NCI-H345 treated with DMSO at 0.1 percent for 48 hours (cell line): ENCODE data around the gene AP3S2.
"Not testable (repeated sequence)": the region's sequence is repeated elsewhere in the genome, so short reads cannot be mapped to it uniquely, and the experiment has no call there.

ENCODE experiments used
- DNase-seq: peaks from one replicate; lab custom pipeline; 2025; ENCODE audit not compliant: unreplicated experiment; lab: John Stamatoyannopoulos, UW

Gene AP3S2

DNA sequence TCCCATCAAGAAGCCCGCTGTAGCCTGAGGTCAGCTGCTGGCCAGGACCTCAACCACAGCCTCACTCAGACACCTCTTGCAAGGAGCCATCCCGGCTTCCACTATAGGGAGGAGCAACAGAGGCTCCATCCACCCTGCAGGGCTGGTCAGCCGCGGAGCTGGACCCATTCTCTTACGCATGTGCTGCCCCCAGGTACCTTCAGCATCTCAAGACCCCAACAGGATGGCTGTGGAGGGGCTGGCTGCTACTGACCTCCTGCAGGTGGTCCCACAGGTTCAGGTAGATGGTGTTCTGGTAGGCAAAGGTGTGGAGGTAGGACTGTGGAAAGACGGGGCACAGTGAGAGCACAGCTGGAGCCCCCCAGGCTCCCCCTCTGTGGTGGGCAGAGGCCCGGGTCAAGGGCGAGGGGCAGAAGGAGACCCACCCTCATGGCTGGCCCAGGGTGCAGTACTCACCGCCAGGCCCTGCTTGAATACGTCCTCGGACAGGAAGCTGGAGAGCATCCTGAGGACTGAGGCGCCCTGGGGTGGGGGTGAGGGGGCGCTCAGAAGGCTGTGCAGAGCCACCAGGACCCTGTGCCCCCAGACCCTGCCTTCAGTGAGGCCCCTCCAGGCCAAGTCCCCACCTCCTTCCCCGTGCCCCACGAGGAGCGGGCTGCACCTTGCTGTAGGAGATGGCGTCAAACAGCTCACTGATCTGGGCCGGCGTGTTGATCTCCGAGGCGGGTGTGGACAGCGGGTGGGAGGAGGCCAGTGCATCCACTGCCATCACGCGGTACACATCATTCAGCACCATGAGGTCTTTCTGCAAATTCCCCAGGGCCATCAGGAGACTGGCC lies 90.6 kb downstream of the AP3S2 start:
- no peak for DNase-seq

DNA sequence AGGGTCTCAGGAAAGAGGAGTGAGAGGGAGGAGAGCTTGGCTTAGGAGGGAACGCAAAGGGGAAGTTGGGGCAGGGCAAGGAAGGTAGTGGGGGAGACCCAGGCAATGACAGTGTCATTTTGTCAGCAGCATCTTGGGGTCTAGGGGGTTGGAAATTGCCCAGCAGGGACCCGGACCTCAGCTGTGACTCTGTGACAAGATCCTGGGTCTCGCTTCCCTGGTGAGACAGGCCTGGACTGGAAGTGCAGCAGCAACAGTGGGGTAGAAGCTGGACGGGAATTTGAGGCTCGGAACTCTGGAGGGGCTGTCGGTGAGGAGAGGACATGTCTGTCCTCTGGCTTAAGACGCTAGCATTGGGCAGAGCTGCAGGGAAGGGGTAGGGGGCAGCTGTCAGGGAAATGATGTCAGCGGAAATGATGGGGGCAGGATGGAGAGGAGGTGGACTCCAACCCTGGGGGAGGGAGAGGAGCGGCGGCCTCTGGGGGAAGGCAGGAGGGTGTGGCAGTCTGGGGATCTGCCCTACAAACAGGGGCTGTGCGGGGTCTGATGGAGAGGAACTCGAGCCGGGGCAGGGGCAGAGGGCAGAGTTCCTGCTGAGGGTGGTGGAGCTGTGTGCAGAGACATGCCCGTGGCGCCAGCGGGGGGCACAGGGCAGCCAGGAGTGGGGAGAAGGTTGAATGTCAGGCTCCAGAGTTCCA lies 91.4 kb downstream of the AP3S2 start:
- no peak for DNase-seq

DNA sequence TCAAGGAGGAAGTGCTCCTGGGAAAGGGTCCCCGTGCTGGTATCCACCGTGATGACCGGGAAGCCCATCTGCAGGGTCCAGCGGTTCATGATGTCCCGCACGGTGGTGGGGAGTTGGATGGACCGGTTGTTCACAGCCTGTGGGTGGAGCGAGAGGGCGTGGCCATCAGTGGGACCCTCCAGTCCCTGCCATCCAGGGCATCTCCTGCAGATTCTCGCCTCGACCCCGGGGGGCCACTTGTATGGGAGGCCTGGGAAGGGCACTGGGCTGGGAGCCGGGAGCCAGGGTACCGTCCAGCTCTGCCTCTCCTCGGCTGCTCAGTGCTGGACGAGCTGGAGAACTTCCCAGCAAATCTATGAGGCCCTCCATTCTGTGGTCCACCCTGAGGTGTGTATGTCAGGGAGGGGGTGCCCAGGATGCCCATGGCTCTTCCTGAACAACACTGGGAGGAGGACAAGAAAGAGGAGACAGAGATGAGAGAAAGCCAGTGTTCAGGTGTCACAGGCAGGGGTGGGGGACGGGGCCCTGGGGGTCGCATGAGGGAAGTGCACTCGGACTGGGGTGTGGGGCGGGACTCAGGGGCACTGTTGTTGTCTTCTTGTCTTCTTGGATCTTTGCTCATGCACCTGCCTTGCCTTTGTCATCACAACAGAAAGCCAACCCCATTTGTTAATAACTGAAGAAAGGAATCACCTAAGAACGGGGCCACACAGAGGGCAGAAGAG lies 92.2 kb downstream of the AP3S2 start:
- no peak for DNase-seq

DNA sequence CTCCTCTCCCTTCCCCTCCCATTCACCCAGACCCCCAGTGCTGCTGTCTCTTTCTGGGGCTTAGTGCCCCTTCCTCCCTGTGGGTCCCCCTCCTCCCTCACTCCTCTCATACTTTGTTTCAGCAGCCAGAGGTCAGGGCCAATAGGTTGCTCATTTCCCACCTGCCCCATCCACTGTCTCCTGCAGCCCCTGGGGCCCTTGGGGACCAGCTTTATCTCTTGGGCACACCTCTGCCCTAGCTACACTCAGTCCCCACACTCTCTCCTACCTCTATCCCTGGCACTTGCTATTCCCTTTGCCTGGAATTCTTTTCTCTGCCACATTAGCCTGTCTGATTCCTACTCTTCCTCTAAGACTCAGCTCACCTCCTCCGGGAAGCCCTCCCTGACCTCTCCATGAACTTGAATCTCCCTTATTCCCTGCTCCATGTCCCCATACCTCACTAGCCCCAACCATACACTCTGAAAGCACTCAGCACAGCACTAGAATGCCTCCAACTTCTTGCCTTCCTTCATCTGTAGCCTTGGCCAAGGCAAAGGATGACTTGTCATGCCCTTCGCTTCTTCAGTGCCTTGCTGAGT lies 93.8 kb downstream of the AP3S2 start:
- no peak for DNase-seq

DNA sequence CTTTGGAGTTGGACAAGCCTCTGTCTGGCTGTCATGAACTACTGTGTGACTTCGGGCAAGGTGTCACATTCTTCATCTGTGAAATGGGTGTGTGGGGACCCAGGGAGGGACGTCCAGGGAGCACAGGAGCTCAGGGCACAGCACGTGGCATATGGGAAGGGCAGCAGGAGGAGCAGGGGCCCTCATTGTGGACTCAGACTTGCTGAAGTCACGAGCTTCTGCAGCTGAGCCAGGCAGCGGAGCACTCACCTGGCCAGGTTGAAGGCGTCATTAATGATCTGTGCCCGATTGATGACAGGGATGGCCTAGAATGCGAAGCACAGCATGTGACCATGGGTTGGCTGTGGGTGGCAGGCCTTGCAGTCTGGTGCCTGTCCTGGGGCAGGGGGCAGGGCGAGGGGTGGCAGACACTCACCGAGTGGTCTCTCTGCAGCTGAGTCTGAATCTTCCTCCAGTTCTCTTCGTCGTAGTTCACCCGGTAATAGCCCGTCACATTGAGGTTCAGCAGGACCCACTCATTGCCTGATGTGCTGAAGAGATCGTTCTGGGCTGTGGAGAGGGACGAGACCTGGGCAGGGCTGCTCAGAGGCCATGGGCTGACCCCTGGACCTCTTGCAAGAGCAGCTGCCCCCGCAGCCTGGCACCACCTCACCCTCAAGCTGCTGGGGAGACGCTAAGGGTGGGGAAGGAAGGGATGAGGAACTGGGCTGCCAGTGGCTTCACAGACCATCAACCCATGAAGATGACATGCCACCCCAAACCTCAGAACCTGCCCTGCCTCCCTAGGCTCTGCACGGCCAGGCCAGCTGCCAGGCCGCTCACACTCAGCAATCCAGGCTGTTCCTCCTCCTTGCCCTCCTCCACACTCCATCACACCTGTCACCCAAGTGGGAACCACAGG lies 94.5 kb downstream of the AP3S2 start:
- no peak for DNase-seq

DNA sequence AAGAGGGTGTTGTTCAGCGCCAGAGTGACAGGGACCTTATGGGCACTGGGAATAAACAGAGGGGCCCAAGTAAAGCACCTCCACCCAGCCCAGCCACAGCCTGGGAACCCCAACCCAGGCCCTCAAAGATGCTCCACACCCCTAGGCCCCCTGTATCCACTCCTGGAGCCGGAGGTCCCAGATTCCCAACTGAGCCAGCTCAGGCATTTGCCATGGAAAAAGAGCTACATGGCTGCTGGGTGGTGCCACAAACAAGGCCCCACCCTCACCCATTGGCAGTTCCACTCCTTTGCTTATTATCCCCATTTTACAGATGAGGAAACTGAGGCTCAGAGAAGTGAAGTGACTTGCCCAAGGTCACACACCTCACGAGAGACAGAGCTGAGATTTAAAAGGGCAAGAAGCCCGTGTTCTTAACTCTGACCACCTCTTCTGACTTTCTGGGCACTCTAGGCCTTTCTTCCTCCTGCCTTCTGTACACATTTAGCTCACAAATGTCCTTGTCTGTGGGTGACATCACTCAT lies 96.1 kb downstream of the AP3S2 start:
- no peak for DNase-seq

DNA sequence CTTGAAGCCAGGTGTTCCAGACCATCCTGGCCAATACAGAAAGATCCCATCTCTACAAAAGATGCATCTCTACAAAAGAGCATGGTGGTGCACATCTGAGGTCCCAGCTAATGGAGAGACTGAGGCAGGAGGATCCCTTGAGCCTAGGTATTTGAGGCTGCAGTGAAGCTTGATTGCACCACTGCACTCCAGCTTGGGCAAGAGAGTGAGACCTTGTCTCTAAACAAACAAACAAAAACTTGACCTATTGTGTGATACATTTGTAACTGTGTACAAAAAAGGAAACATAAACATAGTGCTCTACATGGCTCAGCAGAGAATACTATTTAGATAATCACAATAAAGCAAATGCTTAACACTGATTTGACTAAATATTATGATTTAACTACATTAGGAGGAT lies 97.8 kb downstream of the AP3S2 start:
- DNase-seq: no peak

DNA sequence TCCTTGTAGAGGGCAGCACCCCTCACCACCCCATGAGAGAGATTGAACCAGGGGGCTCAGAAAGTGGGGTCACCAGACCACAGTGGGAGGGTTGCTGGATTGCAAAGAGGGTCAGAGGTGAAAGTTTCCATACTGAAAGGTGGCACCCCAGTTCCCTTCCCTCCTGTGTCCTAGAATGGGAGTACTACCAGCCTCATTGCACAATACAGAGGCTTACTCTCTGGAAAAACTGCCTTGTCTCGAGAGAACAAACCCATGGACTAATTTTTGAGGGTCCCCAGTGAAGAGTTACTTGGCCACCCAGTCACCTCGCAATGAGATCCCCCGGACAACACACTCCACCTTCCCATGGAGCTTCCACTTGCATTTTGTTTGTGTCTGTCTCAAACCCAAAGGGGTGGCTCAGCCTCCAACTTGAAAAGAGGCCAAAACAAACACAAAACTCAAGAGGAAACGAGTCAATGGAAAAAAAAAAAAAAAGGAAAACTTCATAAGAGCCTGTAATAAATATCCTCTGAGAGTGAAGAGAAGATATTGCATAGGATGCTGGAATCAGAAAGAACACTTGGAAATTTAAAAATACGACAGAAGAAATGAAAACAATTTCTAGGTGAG lies 99.1 kb downstream of the AP3S2 start:
- DNase-seq: peak; percentile 13

DNA sequence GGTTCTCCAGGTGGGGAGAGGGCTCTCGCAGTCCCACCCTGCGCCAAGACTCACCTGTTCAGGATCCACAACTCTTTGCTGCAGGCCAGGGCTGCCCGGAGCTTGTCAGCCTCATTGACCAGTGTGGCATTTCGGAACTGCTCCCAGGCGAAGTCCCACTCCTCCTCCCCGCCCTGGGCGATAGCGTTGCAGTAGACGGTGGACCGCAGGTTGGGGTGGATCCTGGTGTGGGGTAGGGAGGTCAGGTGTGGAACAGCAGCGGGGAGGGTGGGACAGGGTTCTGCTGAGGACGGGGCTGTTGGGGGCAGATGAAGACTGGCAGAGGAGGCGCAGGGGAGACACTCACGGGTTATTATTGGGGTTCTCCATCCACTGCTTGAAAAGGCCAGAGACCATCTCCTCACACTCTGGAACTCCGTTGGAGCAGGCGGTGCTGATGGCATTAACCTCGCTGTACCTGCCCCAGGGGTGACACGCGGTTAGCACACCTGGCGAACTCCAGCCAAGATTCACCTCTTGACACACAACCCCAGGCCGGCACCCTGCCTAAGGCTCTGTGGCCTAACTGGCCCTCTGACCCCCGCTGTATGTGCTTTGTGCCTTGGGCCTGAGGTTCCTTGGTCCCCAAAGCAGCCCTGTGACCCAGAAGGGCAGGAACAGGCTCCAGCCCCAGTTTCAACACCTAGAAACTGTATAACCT lies 101.5 kb downstream of the AP3S2 start:
- DNase-seq: no peak

DNA sequence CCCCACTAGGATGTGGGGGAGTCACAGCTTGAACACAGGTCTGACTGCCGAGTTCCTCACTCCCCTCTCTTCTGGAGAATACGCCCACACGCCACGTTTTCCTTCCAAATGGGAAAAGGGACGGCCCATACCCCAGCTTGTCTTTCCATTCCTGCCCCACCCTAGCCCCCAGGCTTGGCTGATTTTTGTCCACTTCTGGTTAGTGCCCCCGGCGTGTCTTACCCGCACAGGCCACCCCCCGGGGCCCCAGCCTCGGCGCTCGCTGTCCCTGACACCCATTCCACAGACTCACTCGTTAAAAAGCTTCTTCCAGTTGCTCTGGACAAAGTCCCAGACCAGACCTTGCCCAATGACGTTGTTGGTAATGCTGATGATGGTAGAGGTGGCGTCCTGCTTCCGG lies 103.1 kb downstream of the AP3S2 start:
- DNase-seq: no peak

DNA sequence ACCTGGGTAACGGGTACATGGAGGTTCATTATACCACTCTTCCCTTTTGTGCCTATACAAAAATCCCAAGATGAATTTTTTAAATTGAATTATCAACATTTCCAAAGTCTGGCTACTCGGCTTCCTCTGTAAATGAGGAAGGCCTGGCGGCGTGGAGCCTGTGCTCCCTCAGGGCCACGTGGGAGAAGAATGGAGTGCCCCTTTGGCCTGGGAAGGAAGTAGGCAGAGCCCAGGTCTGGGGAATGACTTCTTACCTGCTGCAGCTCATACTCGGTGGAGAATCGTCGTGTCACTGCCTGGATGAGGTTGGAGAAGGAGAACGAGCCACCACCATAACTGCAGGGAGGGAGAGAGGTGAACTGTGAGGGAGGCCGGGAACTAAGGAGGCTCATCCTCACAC lies 103.6 kb downstream of the AP3S2 start:
- no peak for DNase-seq

DNA sequence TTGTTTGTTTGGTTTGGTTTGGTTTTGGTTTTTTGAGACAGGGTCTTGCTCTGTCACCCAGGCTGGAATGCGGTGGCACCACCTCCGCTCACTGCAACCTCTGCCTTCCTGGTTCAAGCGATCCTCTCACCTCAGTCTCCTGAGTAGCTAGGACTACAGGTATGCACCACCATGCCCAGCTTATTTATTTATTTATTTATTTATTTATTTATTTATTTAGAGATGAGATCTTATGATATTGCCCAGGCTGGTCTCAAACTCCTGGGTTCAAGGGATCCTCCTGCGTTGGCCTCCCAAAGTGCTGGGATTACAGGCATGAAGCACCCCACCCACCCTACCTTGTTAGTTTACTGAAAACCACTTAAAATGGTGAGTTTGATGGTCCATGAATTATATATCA lies 105.2 kb downstream of the AP3S2 start:
- not testable (repeated sequence) for DNase-seq

DNA sequence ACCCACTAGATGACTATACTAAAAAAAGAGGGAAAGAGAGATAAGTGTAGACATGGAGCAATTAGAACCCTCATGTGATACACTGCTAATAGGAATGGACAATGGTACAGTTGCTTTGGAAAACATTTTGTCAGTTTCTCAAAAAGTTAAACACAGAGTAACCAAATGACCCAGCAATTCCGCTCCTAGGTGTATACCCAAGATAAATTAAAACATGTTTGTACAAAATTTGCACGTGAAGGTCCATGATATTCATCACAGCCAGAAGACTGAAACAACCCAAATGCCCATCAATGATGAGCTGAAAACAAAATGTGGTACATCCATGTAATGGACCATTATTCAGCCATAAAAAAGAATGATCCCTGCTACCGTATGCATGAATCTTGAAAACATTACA lies 105.8 kb downstream of the AP3S2 start:
- DNase-seq: no peak

DNA sequence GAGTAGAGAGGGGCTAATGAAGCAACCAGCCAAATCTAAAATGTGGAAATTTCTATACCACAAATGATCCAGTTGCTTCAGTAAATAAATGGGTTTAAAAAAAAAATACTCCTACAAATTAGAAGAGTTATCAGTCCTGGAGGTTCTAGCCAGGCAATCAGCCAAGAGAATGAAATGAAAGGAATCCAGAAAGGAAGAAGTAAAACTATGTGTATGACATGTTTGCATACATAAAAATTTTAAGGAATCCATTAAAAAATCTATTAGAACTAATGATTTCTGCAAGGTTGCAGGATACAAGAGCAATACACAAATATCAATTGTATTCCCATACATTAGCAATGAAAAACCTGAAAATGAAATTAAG lies 108.0 kb downstream of the AP3S2 start:
- no peak for DNase-seq

DNA sequence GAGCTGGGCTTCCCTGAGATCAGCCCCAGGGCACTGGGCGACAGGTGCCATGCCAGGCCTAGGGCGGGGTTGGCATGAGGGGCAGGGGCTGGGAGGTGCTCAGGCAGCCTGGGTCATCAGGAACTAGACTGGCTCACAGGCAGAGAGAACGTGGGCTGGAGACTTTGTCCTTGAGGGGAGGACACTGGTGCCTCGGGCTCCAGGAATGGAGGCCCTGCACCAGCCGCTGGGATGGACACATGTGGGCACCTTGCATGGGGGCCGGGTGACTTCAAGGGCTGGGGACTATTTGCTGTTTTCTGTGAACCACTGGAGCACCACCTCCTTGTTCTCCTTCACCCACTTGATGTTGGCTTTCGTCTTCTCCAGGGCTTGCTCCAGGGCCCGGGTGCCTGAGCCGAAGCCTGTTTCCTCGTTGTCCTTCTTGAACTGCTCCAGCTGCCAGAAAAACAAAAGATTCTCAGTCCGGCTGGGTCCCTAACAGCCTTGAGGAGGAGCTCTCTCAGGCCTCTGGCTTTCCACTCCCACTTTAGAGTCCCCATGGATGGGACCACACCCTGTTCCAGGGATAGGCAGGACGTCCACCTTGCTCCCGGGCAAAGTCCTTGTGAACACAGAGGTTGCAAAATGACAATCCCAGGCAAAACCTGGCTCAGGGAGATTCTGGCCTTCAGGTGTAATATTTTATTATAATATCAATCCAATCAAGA lies 108.6 kb downstream of the AP3S2 start:
- no peak for DNase-seq

DNA sequence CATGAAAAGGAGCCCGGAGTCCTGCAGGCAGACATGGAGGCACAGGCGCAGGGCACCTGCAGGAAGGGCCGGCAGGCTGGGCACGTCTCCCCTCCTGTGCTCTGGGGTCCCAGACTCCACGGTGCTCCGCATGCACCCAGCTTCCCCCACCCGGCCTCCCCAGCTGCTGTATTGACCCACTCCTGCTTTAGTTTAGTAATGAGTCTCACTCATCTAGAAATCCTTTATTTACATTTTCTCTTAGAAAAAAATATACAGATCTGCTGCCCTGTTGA lies 109.2 kb downstream of the AP3S2 start:
- peak; percentile 10 for DNase-seq

DNA sequence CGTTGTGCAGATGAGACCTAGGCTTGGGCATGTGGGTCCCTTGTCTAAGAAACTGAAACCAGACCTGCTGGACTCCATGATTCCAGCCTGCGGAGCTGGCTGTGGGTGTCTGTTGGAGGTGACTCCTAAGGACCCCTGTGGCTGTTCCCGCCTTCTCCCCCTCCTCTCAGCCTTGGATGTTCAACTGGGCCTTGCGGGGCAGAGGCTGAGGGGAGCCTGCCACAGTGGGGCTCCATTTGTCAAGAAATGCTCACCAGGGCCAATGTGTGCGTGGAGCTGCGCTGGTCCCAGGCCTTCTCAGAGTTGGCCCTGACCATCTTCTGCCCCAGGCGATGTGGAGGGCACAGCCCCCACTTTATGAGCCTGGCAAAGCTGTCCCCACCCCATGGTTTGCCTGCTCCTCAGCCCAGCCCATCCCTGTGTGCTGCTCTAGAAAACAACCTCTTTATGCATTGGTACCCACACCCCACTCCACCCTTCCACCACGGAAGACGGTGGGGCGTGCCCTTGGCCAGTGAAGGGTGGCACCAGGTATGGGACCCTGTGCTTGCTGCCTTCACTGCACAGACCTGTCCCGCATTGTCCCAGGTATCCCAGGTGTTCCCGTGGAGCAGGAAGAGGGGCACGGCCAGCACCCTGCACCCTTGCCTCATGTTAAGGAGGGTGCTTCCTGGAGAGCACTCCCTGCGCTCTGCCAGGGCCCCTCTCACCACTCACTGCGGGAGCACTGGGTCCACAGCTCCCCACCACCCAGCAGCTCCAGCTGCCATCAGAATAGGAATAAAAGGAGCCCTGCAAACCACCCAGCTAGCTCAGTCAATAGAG lies 109.7 kb downstream of the AP3S2 start:
- DNase-seq: no peak
